Measurements from ENCODE around the gene UGT1A7.
"Not testable (repeated sequence)": the region's sequence is repeated elsewhere in the genome, so short reads cannot be mapped to it uniquely, and the experiment has no call there.

The UGT1A7 gene

DNA sequence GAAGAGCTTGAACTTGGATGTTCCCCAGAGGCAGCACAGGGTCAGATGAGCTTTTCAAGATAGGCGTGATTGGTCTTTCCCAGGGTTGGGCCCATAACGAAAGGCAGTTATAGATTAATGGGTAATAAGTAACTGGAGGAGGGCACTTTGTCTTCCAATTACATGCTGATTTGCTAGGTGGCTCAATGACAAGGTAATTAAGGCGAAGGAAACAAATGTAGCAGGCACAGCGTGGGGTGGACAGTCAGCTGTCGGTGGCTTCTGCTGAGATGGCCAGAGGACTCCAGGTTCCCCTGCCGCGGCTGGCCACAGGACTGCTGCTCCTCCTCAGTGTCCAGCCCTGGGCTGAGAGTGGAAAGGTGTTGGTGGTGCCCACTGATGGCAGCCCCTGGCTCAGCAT, 36.9 kb downstream of the UGT1A7 start, which contains the start of gene UGT1A4:
Gene UGT1A4, plus strand, starts transcription at position 185 of the 400 bp plus-strand sequence. Its CDS starts 85 bp downstream, at position 270.
- DNase-seq: no peak

DNA sequence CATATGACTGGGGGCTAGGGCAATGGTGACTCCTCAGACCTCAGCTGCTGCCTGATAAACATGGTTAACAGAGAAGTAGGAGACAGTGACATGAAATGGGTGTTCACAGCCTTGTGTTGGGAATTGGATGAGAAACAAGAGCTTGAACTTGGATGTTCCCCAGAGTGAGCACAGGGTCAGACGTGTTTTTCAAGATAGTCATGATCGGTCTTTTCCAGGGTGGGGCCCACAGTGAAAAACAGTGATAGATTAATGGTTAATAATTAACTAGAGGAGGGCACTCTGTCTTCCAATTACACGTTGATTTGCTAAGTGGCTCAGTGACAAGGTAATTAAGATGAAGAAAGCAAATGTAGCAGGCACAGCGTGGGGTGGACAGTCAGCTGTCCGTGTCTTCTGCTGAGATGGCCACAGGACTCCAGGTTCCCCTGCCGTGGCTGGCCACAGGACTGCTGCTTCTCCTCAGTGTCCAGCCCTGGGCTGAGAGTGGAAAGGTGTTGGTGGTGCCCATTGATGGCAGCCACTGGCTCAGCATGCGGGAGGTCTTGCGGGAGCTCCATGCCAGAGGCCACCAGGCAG, 47.1 kb downstream of the UGT1A7 start, which contains the start of gene UGT1A3:
Gene UGT1A3, plus strand, starts transcription at position 320 of the 579 bp plus-strand sequence. Its CDS starts 85 bp downstream, at position 405.
- no peak for DNase-seq

DNA sequence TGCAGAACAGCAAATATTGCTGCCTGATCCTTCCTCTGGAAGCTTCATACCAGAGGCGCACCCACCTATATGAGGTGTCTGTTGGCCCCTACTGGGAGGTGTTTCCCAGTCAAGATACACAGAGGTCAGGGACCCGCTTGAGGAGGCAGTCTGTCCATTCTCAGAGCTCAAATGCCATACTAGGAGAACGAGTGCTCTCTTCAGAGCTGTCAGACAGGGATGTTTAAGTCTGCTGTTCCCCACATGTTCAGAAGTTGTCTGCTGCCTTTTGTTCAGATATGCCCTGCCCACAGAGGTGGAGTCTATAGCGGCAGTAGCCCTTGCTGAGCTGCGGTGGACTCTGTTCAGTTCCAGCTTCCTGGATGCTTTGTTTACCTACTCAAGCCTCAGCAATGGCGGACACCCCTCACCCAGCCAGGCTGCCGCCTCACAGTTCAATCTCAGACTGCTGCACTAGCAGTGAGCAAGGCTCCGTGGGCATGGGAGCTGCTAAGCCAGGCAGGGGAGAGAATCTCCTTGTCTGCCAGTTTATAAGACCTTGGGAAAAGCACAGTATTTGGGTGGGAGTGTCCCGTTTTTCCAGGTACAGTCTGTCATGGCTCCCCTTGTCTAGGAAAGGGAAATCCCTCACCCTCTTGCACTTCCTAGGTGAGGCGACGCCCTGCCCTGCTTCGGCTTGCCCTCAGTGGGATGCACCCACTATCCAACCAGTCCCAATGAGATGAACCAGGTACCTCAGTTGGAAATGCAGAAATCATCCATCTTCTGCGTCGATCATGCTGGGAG, 55.4 kb downstream of the UGT1A7 start:
- not testable (repeated sequence) for DNase-seq

DNA sequence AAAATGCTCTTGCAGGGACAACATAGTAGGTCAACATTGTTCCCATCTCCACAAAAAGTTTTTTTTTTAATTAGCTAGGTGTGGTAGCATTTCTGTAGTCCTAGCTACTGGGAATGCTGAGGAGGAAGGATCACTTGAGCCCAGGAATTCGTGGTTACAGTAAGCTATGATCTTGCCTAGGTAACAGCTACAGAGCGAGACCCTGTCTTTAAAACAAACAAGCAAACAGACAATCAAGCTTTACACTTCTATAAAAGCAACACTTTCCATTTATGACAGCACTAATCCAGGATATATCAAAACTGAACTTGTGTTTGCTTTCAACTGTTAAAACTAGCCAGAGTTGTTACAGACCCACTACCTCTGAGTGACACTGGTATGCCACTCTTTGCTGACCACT, 59.2 kb downstream of the UGT1A7 start:
- no peak for DNase-seq

DNA sequence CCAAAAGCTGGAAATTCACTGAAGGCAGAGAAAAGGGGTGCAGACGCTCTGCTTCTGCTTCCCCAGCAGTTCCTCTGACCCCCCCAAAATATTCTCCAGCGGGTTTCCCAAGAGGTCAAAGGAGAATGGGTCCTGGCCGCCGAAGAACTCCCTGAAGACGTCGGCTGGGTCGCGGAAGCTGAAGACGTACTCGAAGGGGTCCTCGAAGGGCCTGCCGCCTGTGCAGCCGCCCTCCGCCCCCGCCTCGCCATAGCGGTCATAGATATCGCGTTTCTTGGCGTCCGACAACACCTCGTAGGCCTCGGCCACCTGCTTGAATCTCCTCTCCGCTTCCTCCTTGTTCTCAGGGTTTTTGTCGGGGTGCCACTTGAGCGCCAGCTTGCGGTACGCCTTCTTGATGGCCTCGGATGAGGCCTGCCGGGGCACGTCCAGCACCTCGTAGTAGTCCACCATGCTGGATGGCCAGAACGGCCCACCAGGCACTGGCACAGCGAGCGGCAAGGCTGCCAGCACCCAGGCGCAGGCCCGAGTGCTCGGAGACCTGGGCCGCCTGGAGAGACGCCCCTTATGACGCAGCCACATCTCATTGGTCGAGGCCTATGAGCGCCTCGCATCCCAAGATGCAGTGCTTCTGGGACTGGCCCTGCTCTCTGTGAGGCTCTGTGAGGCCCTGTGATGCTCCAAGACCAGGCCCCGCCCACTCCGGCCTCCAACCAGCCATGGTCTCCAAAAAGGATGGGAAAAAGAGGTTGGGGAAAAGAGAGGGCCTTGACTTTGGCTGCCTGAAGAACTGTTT, 62.0 kb downstream of the UGT1A7 start:
- DNase-seq: no peak

DNA sequence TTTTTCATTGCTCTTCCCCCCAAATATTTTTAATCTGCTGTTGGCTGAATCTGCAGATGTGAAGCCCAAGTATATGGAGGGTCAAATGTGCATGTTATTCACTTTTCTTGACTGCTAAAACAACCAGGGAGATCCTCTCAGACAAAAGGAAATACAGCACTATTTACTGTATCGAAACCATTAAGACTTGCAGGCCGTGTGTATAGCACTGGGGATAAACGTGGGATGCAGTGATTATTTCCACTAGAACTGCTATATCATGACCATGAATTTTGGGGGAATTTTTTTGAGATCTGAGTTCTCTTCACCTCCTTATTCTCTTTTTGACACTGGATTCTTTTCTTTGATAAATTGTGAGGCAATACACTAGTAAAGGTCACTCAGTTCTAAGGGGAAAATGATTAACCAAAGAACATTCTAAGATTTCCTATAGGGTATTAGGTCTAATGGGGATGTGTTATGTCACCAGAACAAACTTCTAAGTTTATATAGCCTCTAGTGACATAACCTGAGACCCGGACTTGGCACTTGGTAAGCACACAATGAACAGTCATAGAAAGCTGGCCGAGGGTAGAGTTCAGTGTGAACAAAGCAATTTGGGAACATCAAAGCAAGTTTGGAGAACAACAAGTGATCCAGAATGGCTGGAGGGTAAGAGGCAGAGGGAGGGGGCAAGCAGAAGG, 63.5 kb downstream of the UGT1A7 start:
- no peak for DNase-seq

DNA sequence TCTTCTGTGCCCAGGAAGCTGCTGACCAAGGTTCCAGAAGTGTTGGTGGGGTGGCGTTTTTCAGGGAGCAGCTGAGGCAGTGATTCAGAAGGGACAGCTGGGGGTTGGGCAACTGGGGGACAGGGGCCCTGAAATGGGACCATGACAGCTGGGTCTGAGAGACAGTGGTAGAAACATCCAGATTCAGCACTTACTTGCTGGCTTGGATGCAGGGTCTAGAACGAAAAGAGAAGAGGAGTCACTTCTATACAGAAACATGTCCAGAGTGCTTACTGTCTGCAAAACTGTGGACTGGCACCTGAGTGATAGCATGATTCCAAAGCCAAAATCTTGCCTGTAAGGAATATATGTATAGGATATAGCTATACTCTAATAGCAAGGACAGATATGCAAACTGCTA, 64.1 kb downstream of the UGT1A7 start:
- DNase-seq: not testable (repeated sequence)

DNA sequence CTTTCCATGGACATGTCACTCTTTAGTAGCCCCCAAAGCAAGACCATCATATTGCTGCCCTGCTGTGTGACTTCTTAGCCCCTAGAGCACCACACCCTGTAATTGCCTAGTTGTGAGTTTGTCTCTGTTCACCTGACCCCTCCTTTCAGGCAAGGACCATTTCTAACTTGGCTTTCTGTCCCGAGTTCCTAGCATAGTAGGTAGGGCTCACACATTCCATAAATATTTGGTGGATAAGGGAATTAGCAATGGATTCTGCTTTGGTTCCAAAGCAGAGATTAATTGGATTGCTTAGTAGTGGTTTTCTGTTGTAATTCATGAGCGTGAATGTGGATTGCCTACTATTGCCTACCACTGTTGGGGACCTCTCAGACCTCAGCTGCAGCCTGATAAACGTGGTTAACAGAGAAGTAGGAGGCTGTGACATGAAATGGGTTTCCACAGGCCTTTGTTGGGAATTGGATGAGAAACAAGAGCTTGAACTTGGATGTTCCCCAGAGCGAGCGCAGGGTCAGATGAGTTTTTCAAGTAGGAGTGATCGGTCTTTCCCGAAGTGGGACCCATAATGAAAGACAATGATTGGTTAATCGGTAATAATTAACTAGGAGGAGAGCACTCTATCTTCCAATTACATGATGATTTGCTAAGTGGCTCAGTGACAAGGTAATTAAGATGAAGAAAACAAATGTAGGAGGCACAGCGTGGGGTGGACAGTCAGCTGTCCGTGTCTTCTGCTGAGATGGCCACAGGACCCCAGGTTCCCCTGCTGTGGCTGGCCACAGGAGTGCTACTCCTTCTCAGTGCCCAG, 65.0 kb downstream of the UGT1A7 start:
- no peak for DNase-seq

DNA sequence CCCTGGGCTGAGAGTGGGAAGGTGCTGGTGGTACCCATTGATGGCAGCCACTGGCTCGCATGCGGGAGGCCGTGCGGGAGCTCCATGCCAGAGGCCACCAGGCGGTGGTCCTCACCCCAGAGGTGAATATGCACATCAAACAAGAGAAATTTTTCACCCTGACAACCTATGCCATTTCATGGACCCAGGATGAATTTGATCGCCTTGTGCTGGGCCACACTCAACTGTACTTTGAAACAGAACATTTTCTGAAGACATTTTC, 65.5 kb downstream of the UGT1A7 start:
- DNase-seq: no peak

DNA sequence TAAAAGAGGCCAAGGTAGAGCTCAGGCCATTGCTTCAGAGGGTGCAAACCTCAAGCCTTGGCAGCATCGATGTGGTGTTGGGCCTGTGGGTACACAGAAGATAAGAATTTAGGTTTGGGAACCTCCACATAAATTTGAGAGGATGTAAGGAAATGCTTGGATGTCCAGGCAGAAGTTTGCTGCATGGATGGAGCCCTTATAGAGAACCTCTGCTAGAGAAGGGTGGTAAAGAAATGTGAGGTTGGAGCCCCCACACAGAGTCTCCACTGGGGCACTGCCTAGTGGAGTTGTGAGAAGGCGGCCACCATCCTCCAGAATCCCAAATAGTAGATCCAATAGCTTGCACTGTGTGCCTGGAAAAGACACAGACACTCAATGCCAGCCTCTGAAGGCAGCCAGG, 69.0 kb downstream of the UGT1A7 start:
- not testable (repeated sequence) for DNase-seq

DNA sequence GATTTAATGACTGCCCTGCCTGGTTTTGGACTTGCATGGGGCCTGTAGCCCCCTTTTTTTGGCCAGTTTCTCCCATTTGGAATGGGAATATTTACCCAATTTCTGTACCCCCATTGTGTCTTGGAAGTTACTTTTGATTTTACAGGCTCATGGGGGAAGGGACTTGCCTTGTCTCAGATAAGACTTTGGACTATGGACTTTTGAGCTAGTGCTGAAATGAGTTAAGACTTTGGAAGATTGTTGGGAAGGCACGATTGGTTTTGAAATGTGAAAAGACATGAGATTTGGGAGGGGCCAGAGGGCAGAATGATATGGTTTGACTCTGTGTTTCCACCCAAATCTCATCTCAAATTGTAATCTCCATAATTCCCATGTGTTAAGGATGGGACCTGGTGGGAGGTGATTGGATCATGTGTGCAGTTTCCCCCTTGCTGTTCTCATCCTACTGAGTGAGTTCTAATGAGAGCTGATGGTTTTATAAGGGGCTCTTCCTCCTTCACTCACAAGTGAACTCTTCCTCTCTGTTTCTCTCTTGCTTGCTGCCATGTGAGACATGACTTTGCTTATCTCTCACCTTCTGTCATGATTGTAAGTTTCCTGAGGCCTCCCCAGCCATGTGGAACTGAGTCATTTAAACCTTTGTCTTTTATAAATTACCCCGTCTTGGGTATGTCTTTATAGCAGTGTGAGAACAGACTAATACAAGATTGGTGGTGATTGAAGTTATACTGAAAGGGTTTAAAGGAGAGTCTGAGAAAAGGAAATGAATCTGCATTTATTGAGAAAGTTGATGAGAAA, 69.7 kb downstream of the UGT1A7 start:
- not testable (repeated sequence) for DNase-seq

DNA sequence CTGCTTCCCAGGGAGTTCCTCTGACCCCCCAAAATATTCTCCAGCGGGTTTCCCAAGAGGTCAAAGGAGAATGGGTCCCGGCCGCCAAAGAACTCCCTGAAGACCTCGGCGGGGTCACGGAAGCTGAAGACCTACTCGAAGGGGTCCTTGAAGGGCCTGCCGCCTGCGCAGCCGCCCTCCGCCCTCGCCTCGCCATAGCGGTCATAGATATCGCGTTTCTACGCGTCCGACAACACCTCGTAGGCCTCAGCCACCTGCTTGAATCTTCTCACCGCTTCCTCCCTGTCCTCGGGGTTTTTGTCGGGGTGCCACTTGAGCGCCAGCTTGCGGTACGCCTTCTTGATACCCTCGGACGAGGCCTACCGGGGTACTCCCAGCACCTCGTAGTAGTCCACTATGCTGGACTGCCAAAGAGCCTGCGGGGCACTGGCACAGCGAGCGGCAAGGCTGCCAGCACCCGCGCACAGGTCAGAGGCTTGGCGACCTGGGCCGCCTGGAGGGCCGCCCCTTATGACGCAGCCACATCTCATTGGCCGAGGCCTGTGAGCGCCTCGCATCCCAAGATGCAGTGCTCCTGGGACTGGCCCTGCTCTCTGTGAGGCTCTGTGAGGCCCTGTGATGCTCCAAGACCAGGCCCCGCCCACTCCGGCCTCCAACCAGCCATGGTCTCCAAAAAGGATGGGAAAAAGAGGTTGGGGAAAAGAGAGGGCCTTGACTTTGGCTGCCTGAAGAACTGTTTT, 73.3 kb downstream of the UGT1A7 start:
- no peak for DNase-seq

DNA sequence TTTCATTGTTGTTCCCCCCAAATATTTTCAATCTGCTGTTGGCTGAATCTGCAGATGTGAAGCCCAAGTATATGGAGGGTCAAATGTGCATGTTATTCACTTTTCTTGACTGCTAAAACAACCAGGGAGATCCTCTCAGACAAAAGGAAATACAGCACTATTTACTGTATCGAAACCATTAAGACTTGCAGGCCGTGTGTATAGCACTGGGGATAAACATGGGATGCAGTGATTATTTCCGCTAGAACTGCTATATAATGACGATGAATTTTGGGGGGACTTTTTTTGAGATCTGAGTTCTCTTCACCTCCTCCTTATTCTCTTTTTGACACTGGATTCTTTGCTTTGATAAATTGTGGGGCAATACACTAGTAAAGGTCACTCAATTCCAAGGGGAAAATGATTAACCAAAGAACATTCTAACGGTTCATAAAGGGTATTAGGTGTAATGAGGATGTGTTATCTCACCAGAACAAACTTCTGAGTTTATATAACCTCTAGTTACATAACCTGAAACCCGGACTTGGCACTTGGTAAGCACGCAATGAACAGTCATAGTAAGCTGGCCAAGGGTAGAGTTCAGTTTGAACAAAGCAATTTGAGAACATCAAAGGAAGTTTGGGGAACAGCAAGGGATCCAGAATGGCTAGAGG, 74.9 kb downstream of the UGT1A7 start:
- DNase-seq: no peak

DNA sequence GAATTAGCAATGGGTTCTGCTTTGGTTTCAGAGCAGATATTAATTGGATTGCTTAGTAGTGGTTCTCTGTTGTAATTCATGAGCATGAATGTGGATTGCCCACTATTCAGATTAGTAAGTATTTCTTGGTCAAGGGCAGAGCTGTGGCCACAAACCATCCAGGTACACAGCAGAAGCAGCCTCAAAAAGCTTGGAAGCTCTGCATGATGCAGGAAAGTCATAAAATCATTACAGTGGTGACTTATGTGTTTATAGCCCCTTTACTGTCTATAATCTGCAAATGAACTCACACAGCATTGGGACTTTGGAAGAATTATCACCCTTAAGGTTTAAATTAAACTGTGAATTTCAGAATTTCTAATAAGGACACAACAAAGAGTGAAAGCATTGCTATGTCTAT, 76.4 kb downstream of the UGT1A7 start:
- no peak for DNase-seq

DNA sequence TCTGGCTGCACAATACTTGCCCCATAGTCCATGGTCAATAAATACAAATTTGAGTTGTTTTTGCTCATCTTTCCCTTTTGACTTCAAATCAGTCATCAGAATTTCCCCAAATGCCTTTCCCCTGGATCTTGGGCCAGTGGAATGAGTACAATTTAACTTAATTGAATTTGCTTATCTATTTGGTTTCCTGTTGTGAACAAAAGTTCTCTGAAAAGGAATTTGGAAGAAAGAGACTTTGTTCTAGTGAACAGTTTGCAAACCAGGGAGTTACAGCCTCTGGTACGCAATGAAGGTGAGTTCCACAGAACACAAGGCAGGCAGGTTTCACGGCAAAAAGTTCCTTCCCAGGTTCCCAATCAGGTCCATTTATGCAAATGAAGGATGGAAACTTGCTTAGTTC, 77.1 kb downstream of the UGT1A7 start:
- DNase-seq: no peak

DNA sequence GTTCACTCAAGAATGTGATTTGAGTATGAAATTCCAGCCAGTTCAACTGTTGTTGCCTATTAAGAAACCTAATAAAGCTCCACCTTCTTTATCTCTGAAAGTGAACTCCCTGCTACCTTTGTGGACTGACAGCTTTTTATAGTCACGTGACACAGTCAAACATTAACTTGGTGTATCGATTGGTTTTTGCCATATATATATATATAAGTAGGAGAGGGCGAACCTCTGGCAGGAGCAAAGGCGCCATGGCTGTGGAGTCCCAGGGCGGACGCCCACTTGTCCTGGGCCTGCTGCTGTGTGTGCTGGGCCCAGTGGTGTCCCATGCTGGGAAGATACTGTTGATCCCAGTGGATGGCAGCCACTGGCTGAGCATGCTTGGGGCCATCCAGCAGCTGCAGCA, 78.3 kb downstream of the UGT1A7 start, which contains the start of gene UGT1A1:
Gene UGT1A1, plus strand, starts transcription at position 228 of the 400 bp plus-strand sequence. Its CDS starts 18 bp downstream, at position 246.
- no peak for DNase-seq

DNA sequence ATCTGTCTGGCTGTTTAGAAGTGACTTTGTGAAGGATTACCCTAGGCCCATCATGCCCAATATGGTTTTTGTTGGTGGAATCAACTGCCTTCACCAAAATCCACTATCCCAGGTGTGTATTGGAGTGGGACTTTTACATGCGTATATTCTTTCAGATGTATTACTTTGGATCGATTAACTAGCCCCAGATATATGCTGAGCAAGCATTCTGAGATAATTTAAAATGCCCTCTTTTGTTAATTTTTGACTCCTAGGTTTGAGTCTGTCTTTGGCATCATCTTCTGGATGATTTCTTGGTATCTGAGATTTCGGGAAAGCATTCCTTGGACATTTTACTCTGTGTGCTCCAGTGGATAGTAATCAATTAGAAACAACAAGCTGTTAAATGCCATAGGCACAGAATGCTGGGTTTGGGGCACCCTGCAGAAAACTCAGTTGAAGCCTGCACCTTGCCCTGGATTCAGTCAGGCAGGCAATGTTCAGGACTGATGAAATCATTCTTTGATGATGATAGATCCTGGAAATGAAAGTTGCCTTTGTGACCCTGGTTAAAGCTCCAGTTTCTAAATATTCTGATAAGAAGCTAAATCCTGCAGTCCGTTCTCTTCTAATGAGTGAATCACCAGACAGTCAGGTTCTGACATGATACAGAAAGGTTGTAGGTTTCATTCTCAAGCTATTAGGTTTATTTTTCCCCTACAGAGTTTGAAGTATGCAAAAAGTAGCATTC, 79.5 kb downstream of the UGT1A7 start:
- DNase-seq: no peak

DNA sequence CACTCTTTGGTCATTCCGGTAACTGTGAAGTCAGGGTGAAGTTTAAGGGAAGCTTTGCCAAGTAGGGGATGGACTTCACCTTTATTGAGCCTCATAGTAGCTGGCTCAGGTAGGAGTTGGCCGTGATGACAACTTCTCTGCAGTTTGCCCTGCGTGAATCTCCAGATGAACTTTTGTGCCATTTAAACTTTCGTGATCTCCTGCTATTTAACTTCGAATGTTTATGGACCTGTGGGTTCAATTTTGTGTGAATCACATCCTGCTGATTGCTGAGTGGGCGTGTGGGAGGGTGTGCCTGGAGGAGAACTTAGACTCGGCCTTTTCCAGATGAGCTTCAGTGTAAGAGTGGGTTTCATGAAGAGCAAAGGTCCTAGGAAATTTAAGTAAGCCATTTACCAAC, 82.6 kb downstream of the UGT1A7 start:
- DNase-seq: no peak

DNA sequence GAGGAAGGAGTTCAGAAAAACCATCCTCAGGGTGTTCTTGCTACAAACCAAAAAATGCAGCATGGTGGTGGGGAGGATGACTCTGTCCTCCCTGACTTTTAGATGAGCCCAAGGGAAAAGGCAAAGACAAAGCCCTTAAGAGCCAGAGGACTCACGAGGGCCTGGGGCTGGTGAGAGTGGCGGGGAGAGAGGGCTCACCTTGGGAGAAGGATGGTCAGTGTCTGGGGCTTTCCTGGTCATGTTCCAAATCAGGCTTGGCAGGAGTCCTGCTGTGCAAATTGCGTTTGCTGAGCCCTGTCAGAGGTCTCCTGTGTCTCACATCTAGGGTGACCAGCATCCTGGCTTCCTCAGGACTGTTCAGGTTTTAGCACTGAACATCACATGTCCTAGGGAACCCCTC, 83.1 kb downstream of the UGT1A7 start:
- DNase-seq: no peak

Data from activated CD4-positive, alpha-beta T cell treated with anti-CD3 and anti-CD28 coated beads for 4 hours (primary cell).